Body of pancreas (tissue), 4 donors: ENCODE results near the gene NF1.
"Not testable (repeated sequence)": the region's sequence is repeated elsewhere in the genome, so short reads cannot be mapped to it uniquely, and the experiment has no call there.

ENCODE experiments used
- POLR2A ChIP-seq, 3 donors: fragments of 450-650 bp; IDR thresholded peaks; one replicate each; pipeline ENCODE4 v1.6.1; 2016; ENCODE audit warnings: antibody characterized with exemption in 3 of 3, mild to moderate bottlenecking in 2 of 3
- TF ChIP-seq, protein P1 (sequence below), 7 experiments: fragments of 450-650 bp in 4 of 7; fragments of 200-600 bp in 3 of 7; sonication (generic) in 3 of 7; IDR thresholded peaks; one replicate each; pipeline ENCODE4 v1.5.1; 2016 to 2019; ENCODE audit warnings: antibody characterized with exemption in 7 of 7

DNA sequence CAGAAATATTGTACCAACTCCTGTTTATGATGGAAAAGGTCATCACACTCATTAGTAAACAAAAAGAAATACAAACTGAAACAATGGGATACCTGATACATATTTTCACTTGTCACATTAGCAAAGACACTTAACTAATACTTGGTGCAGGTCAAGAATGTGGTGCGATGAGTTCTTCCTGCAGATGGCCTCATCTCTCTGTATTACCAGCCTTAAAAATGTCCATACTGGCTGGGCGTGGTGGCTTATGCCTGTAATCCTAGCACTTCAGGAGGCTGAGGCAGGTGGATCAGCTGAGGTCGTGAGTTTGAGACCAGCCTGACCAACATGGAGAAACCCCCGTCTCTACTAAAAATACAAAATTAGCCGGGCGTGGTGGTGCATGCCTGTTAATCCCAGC, 288.7 kb downstream of the NF1 start:
- TF ChIP-seq, protein P1, sequence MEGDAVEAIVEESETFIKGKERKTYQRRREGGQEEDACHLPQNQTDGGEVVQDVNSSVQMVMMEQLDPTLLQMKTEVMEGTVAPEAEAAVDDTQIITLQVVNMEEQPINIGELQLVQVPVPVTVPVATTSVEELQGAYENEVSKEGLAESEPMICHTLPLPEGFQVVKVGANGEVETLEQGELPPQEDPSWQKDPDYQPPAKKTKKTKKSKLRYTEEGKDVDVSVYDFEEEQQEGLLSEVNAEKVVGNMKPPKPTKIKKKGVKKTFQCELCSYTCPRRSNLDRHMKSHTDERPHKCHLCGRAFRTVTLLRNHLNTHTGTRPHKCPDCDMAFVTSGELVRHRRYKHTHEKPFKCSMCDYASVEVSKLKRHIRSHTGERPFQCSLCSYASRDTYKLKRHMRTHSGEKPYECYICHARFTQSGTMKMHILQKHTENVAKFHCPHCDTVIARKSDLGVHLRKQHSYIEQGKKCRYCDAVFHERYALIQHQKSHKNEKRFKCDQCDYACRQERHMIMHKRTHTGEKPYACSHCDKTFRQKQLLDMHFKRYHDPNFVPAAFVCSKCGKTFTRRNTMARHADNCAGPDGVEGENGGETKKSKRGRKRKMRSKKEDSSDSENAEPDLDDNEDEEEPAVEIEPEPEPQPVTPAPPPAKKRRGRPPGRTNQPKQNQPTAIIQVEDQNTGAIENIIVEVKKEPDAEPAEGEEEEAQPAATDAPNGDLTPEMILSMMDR (IDR thresholded peaks at IDR 0.05) = not testable (repeated sequence)
- not testable (repeated sequence) for TF ChIP-seq POLR2A (IDR thresholded peaks at IDR 0.05)
